Keratinocyte (primary cell): ENCODE results near the gene GPX6. TPM values are rescaled to one million over a fixed set of nuclear protein-coding genes. Genes with fewer than 3 reads are reported as not detected.
"Not testable (repeated sequence)": the region's sequence is repeated elsewhere in the genome, so short reads cannot be mapped to it uniquely, and the experiment has no call there.

Experiments used
- DNase-seq: peaks from one replicate; pipeline ENCODE4 v3.0.0-alpha.2; 2011; ENCODE audit warnings: low read depth, missing footprints, low spot score
- FAIRE-seq: peaks from 2 replicates; lab custom pipeline; 2011; peaks lifted over from hg19 to GRCh38; lab: Jason Lieb, UNC
- H2AFZ ChIP-seq: 2 replicates; pipeline ENCODE4 v1.6.0; 2012; ENCODE audit warnings: low read length, control low read depth, inconsistent platforms; ENCODE audit not compliant: control insufficient read depth
- H3K27ac ChIP-seq: 2 replicates; pipeline ENCODE4 v1.5.1; 2011; ENCODE audit warnings: low read length; ENCODE audit not compliant: control insufficient read depth, insufficient read depth
- H3K27me3 ChIP-seq: 3 replicates; pipeline ENCODE4 v1.6.0; 2011; ENCODE audit warnings: low read length; ENCODE audit not compliant: control insufficient read depth, insufficient read depth; ENCODE audit errors: extremely low read depth
- H3K36me3 ChIP-seq, 2 experiments: 2 replicates in 1 of 2; 3 replicates in 1 of 2; pipeline ENCODE4 v1.5.1; 2011; ENCODE audit warnings: low read length in 2 of 2, mild to moderate bottlenecking in 1 of 2; ENCODE audit not compliant: control insufficient read depth in 2 of 2, insufficient read depth in 2 of 2; ENCODE audit errors: extremely low read depth in 1 of 2
- H3K4me1 ChIP-seq: 3 replicates; pipeline ENCODE4 v1.5.1; 2011; ENCODE audit warnings: low read length; ENCODE audit not compliant: control insufficient read depth, insufficient read depth; ENCODE audit errors: extremely low read depth
- H3K4me2 ChIP-seq: 3 replicates; pipeline ENCODE4 v1.6.0; 2011; ENCODE audit warnings: low read depth, low read length; ENCODE audit not compliant: control insufficient read depth, insufficient read depth; ENCODE audit errors: extremely low read depth
- H3K4me3 ChIP-seq, 3 experiments: fragments of 200-600 bp in 1 of 3; sonication (generic) in 1 of 3; 2 replicates in 2 of 3; 3 replicates in 1 of 3; pipeline ENCODE4 v1.5.1; 2011 to 2016; ENCODE audit warnings: low read length in 3 of 3, mild to moderate bottlenecking in 3 of 3, control low read depth in 2 of 3, inconsistent platforms in 1 of 3, low read depth in 1 of 3, mixed read lengths in 1 of 3, mixed run types in 1 of 3, moderate library complexity in 1 of 3; ENCODE audit not compliant: control insufficient read depth in 2 of 3, insufficient read depth in 2 of 3; ENCODE audit errors: extremely low read depth in 1 of 3
- H3K79me2 ChIP-seq: 2 replicates; pipeline ENCODE4 v1.6.0; 2012; ENCODE audit warnings: low read length; ENCODE audit not compliant: control insufficient read depth, insufficient read depth
- H3K9ac ChIP-seq: 3 replicates; pipeline ENCODE4 v1.6.0; 2011; ENCODE audit warnings: low read length; ENCODE audit not compliant: control insufficient read depth, insufficient read depth; ENCODE audit errors: extremely low read depth
- H3K9me1 ChIP-seq: 3 replicates; pipeline ENCODE4 v1.6.0; 2011; ENCODE audit warnings: low read length; ENCODE audit not compliant: control insufficient read depth, insufficient read depth; ENCODE audit errors: extremely low read depth
- H3K9me3 ChIP-seq: 2 replicates; pipeline ENCODE4 v1.5.1; 2012; ENCODE audit warnings: low read depth, low read length; ENCODE audit not compliant: control insufficient read depth
- H4K20me1 ChIP-seq: 3 replicates; pipeline ENCODE4 v1.6.0; 2011; ENCODE audit warnings: low read length; ENCODE audit not compliant: control insufficient read depth, insufficient read depth; ENCODE audit errors: extremely low read depth
- CTCF ChIP-seq, 3 experiments: IDR thresholded peaks in 1 of 3; conservative IDR thresholded peaks in 1 of 3; optimal IDR thresholded peaks in 1 of 3; 2 replicates in 2 of 3; 3 replicates in 1 of 3; pipeline versions ENCODE3 to v1.5.1; 2011; ENCODE audit warnings: low read length in 3 of 3, mild to moderate bottlenecking in 3 of 3, moderate library complexity in 2 of 3, control low read depth in 1 of 3, inconsistent platforms in 1 of 3; ENCODE audit not compliant: insufficient read depth in 2 of 3; ENCODE audit errors: extremely low read depth in 1 of 3
- EZH2 ChIP-seq: IDR thresholded peaks from one replicate; pipeline ENCODE4 v1.6.1; 2012; ENCODE audit warnings: inconsistent platforms, mild to moderate bottlenecking, low read length, moderate library complexity
- dilution Hi-C: fragments of 300-500 bp; cut with MboI; formaldehyde crosslinking; loops from one replicate; pipeline ENCODE4 v1.7.0; 2020; ENCODE audit warnings: low sequenced_read_pairs; ENCODE audit not compliant: extremely low pct_ligation_motif_present
- polyA plus RNA-seq, 5 experiments: library from polyadenylated mRNA; depleted of rRNA in 3 of 5; stranded (reverse) in 3 of 5; stranded (forward) in 1 of 5; unstranded in 1 of 5; fragments of >200 nt; gene quantifications; 1 replicate in 1 of 5; 2 replicates in 3 of 5; 3 replicates in 1 of 5; pipeline versions ENCODE4 v1.2.1 to v1.2.3, GENCODE V29; 2011 to 2012; ENCODE audit warnings: missing spikeins in 2 of 5, low read depth in 1 of 5, low replicate concordance in 1 of 5

The GPX6 gene
- polyA plus RNA-seq, 1 donor (not counting 4 experiments of a cell fraction or from before 2014, with no cell fraction given) = not detected

DNA sequence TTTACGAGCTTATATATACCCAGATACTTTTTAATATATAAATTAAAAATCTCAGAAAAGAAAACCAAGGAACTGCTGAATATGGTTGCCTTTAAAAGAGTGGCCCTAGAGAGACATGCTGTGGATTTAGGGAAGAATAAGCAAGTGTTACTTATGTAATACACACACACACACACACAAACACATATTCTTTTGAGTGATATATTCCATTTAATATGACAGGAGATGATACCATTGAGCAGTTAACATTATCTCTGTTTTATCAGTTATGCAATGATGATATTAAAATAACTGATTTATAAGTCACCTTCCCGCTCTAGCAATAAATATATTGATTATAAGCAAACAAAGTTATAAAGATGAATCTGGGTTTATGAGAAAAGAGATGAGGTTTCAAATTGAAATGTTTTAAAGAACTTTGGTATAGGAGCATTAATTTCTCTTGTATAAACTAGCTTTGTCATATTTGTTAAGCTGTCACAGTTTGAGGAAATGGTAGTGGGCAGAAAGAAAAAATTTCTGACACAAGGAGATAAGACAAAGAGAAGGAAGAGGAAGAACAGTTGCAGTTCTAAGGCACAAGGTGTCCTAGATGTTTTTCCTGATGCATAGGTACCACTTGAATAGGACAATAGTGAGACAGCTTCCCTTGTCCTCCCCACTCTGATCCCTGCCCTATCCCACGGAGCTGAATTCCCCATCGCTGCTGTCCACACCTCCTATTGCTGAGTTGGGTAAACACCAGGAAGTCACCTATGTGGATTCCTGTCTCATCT, 36.5 kb upstream of the GPX6 start:
- H3K4me1 ChIP-seq = peaks cover 2% of the 10 kb centered on the region
- no peak for FAIRE-seq
- no peak for TF ChIP-seq EZH2
- TF ChIP-seq CTCF (optimal IDR thresholded peaks at IDR 0.05 in 1 of 3, IDR thresholded peaks at IDR 0.05 in 1 of 3, conservative IDR thresholded peaks at IDR 0.05 in 1 of 3; ENCODE audit: extremely low read depth in 1 of 3, insufficient read depth in 2 of 3, low read length in 3 of 3) = no peak
- H4K20me1 ChIP-seq = no peaks in the 10 kb centered on the region
- no peak overlapping the region for H3K4me2 ChIP-seq
- H3K4me3 ChIP-seq = no peak overlapping the region
- no peaks in the 10 kb centered on the region for H3K36me3 ChIP-seq
- peaks cover 23% of the 10 kb centered on the region for H3K27me3 ChIP-seq
- H2AFZ ChIP-seq = no peak overlapping the region
- no peaks in the 10 kb centered on the region for H3K9me3 ChIP-seq
- no peak overlapping the region for H3K27ac ChIP-seq
- H3K9ac ChIP-seq = no peak overlapping the region
- DNase-seq = no peak
- H3K9me1 ChIP-seq = no peaks in the 10 kb centered on the region
- dilution Hi-C loops = no loop called here
- H3K79me2 ChIP-seq = no peaks in the 10 kb centered on the region

DNA sequence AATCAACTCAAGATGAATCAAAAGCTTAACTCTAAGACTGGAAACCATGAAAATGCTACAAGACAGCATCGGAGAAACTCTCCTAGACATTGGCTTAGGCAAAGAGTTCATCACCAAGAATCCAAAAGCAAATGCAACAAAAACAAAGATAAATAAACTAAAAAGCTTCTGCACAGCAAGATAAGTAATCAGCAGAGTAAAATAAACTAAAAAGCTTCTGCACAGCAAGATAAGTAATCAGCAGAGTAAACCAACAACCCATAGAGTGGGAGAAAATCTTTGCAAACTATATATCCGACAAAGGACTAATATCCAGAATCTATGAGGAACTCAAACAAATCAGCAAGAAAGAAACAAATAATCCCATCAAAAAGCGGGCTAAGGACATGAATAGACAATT, 31.4 kb upstream of the GPX6 start:
- DNase-seq, dilution Hi-C loops: not testable (repeated sequence)

More for the DNA sequence above, 31.4 kb upstream of the GPX6 start:
- not testable (repeated sequence) for H2AFZ ChIP-seq, H3K27me3 ChIP-seq, H4K20me1 ChIP-seq, H3K79me2 ChIP-seq, H3K4me2 ChIP-seq, H3K27ac ChIP-seq, FAIRE-seq, H3K9me1 ChIP-seq, H3K9me3 ChIP-seq, H3K9ac ChIP-seq, H3K36me3 ChIP-seq, H3K4me3 ChIP-seq
- H3K4me1 ChIP-seq = peaks cover 17% of the 10 kb centered on the region
